SKM-1 treated with dmso at 0.1 percent for 144 hours (cell line): ENCODE data around the gene RNF167.

Experiments
- DNase-seq: peaks from one replicate; lab custom pipeline; 2025; ENCODE audit not compliant: unreplicated experiment; lab: John Stamatoyannopoulos, UW

RNF167 gene

GRCh38 chr17:4938688-4939545 is 1.2 kb upstream of the RNF167 start:
- no peak for DNase-seq

GRCh38 chr17:4939546-4939795 is 597 bp upstream of the RNF167 start:
- no peak for DNase-seq

- no peak for DNase-seq
Observed at GRCh38 chr17:4940555-4941318, 669 bp downstream of the RNF167 start.

- no peak for DNase-seq
Observed at GRCh38 chr17:4941319-4941610, 1.2 kb downstream of the RNF167 start.

GRCh38 chr17:4942760-4943508 is 2.9 kb downstream of the RNF167 start:
- DNase-seq: no peak

- DNase-seq: peak; percentile 40
Observed at GRCh38 chr17:4944163-4944553, 4.1 kb downstream of the RNF167 start.

- DNase-seq: no peak
Observed at GRCh38 chr17:4944554-4945175, 4.6 kb downstream of the RNF167 start.

GRCh38 chr17:4945176-4945943 is 5.3 kb downstream of the RNF167 start:
- DNase-seq: peak; percentile 9

GRCh38 chr17:4945944-4946280 is 5.8 kb downstream of the RNF167 start:
- no peak for DNase-seq

GRCh38 chr17:4946312-4946976 is 6.4 kb downstream of the RNF167 start:
- no peak for DNase-seq

GRCh38 chr17:4947010-4947410 is 6.9 kb downstream of the RNF167 start:
- no peak for DNase-seq

- DNase-seq: no peak
Observed at GRCh38 chr17:4947411-4948165, 7.5 kb downstream of the RNF167 start.

- DNase-seq: peak; percentile 63
Observed at GRCh38 chr17:4948166-4948930, 8.3 kb downstream of the RNF167 start, which contains the start of gene PFN1. Gene PFN1, minus strand, starts transcription at chr17:4948530. Its CDS starts 136 bp downstream, at chr17:4948394.

- DNase-seq: no peak
Observed at GRCh38 chr17:4948931-4949320, 8.9 kb downstream of the RNF167 start.

GRCh38 chr17:4949321-4950074 is 9.4 kb downstream of the RNF167 start:
- no peak for DNase-seq

- no peak for DNase-seq
Observed at GRCh38 chr17:4950075-4950745, 10.1 kb downstream of the RNF167 start.

- DNase-seq: no peak
Observed at GRCh38 chr17:4950746-4951204, 10.7 kb downstream of the RNF167 start, which contains the start of gene ENO3. Gene ENO3, plus strand, starts transcription at chr17:4951119. Its CDS starts 711 bp downstream, at chr17:4951830.
